HepG2 (cell line): ENCODE measurements around the gene RTP2. TPM values are rescaled to one million over a fixed set of nuclear protein-coding genes. Genes with fewer than 3 reads are reported as not detected.

Source experiments
- EHMT2 ChIP-seq: fragments of 200-600 bp; sonication (generic); IDR thresholded peaks from 2 replicates; pipeline ENCODE4 v1.7.0; 2017; ENCODE audit warnings: antibody characterized with exemption, low read depth, low read length, borderline replicate concordance
- FOSL2 ChIP-seq: sonication (generic); formaldehyde crosslinking; IDR thresholded peaks from 2 replicates; pipeline ENCODE4 v1.4.0; 2020; ENCODE audit warnings: missing genetic modification reagents
- GATAD1 ChIP-seq: IDR thresholded peaks from 2 replicates; pipeline ENCODE4 v1.6.1; 2016; ENCODE audit warnings: missing genetic modification reagents, missing compliant biosample characterization
- HMG20A ChIP-seq: IDR thresholded peaks from 2 replicates; pipeline ENCODE4 v1.6.1; 2016; ENCODE audit warnings: borderline replicate concordance
- KAT2B ChIP-seq: fragments of 150-350 bp; IDR thresholded peaks from 2 replicates; pipeline ENCODE4 v1.6.1; 2014; ENCODE audit warnings: low read depth, low read length, borderline replicate concordance
- NFKBIZ ChIP-seq: IDR thresholded peaks from 2 replicates; pipeline ENCODE4 v1.6.1; 2018; ENCODE audit warnings: missing genetic modification reagents, missing compliant biosample characterization
- RELA ChIP-seq: sonication (generic); formaldehyde crosslinking; IDR thresholded peaks from 2 replicates; pipeline ENCODE4 v1.4.0; 2020; ENCODE audit warnings: missing genetic modification reagents
- SPEN ChIP-seq: sonication (generic); formaldehyde crosslinking; IDR thresholded peaks from 2 replicates; pipeline ENCODE4 v1.5.1; 2020; ENCODE audit warnings: low read depth, mild to moderate bottlenecking, missing genetic modification reagents
- WIZ ChIP-seq: sonication (generic); formaldehyde crosslinking; IDR thresholded peaks from 2 replicates; pipeline ENCODE4 v1.5.1; 2020; ENCODE audit warnings: mild to moderate bottlenecking, missing genetic modification reagents
- ZEB1 ChIP-seq: IDR thresholded peaks from 2 replicates; pipeline ENCODE4 v1.6.1; 2012; ENCODE audit warnings: mild to moderate bottlenecking, low read depth, inconsistent platforms; ENCODE audit not compliant: insufficient replicate concordance
- ZFP82 ChIP-seq: sonication (generic); formaldehyde crosslinking; IDR thresholded peaks from 2 replicates; pipeline ENCODE4 v1.5.1; 2020; ENCODE audit warnings: mild to moderate bottlenecking, missing genetic modification reagents, borderline replicate concordance
- ZNF280B ChIP-seq: sonication (generic); formaldehyde crosslinking; IDR thresholded peaks from 2 replicates; pipeline ENCODE4 v1.5.0; 2020; ENCODE audit warnings: missing genetic modification reagents, mild to moderate bottlenecking, borderline replicate concordance
- ZNF362 ChIP-seq: sonication (generic); formaldehyde crosslinking; IDR thresholded peaks from 2 replicates; pipeline ENCODE4 v1.4.0; 2020; ENCODE audit warnings: missing genetic modification reagents, mild to moderate bottlenecking, borderline replicate concordance
- ZNF382 ChIP-seq: sonication (generic); formaldehyde crosslinking; IDR thresholded peaks from 2 replicates; pipeline ENCODE4 v1.5.0; 2020; ENCODE audit warnings: missing genetic modification reagents, mild to moderate bottlenecking, borderline replicate concordance
- ZNF496 ChIP-seq: sonication (generic); formaldehyde crosslinking; IDR thresholded peaks from 2 replicates; pipeline ENCODE4 v1.8.1; 2023; ENCODE audit warnings: mild to moderate bottlenecking, moderate library complexity, missing genetic modification reagents; ENCODE audit not compliant: insufficient replicate concordance
- ZNF574 ChIP-seq: sonication (generic); formaldehyde crosslinking; IDR thresholded peaks from 2 replicates; pipeline ENCODE4 v1.4.0; 2020; ENCODE audit warnings: missing genetic modification reagents
- ZSCAN9 ChIP-seq: IDR thresholded peaks from 2 replicates; pipeline ENCODE4 v1.6.1; 2016; ENCODE audit warnings: borderline replicate concordance
- polyA plus RNA-seq, 8 experiments: library from polyadenylated mRNA; depleted of rRNA in 3 of 8; stranded (reverse) in 7 of 8; unstranded in 1 of 8; fragments of >200 nt; fragmentation: Illumina TruSeq in 4 of 8; extraction: Trizol in 4 of 8; gene quantifications; 2 replicates each; pipeline versions ENCODE4 v1.2.1 to v1.2.3, GENCODE V29; 2011 to 2016; ENCODE audit warnings: low read depth in 4 of 8, missing spikeins in 1 of 8, mixed read lengths in 1 of 8; ENCODE audit not compliant: insufficient read depth in 1 of 8
- total RNA-seq, 5 experiments: library from RNA; depleted of rRNA; stranded (reverse); fragments of >200 nt; fragmentation: Illumina TruSeq; extraction: Trizol; gene quantifications; 2 replicates each; pipeline ENCODE4 v1.2.3, GENCODE V29; 2016; ENCODE audit warnings: low read depth in 1 of 5
- TF ChIP-seq, protein P1 (sequence below): sonication (generic); formaldehyde crosslinking; IDR thresholded peaks from 2 replicates; pipeline ENCODE4 v1.4.0; 2020; ENCODE audit warnings: mild to moderate bottlenecking, missing genetic modification reagents, borderline replicate concordance

Gene RTP2
- total and polyA plus RNA-seq, 2 of the 13 experiments (the other 11 are each of a cell fraction or from before 2014, with no cell fraction given) = not detected

DNA sequence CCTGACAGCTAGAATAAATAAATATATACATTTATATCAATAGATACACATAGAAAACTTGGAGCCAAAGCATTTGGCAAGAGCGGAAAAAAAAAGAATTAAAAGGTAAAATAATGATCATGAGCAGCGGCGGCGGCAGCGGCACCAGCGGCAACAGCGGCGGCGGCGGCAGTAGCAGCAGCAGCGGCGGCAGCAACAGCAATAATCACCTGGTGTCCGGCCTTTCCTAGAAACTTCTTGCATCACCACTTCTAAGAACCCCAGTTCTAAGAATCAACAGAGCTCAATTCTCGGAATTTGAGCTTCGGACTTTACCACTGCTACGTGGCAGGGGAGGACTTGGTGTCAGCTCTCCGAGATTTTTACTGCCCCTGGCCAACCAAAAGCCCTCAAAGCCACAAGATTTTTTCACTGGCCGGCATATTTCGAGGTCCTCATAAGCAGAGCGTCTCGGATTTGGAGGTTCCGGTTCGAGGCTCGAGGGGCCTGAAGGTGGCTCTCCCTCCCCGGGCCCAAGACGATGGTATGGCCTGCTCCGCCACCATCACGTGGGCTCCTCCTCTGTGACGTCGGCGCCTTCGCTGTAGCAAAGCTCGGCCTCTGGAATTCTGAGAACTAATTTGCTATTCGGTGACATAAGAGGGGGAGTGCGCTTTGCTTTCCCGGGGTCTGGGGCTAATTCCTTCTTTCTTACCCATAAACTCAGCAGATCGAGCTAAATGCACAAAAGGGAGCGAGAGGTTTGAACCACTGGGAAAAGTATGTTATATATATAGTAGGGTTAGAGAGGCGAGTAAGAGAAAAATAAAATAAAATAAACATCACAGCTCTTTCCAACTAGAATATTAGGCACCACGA is 43.1 kb upstream of the RTP2 start, which contains the start of gene BCL6 (continued):
- TF ChIP-seq ZEB1 = no peak
- peak; percentile 74 for TF ChIP-seq GATAD1
- no peak for TF ChIP-seq ZFP82 (CRISPR knock-in tag)
- no peak for TF ChIP-seq ZNF496
- TF ChIP-seq ZNF382 (CRISPR knock-in tag) = no peak
- no peak for TF ChIP-seq RELA (CRISPR knock-in tag)
- TF ChIP-seq EHMT2 = no peak
- TF ChIP-seq, protein P1, sequence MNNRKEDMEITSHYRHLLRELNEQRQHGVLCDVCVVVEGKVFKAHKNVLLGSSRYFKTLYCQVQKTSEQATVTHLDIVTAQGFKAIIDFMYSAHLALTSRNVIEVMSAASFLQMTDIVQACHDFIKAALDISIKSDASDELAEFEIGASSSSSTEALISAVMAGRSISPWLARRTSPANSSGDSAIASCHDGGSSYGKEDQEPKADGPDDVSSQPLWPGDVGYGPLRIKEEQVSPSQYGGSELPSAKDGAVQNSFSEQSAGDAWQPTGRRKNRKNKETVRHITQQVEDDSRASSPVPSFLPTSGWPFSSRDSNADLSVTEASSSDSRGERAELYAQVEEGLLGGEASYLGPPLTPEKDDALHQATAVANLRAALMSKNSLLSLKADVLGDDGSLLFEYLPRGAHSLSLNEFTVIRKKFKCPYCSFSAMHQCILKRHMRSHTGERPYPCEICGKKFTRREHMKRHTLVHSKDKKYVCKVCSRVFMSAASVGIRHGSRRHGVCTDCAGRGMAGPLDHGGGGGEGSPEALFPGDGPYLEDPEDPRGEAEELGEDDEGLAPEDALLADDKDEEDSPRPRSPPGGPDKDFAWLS (CRISPR knock-in tag) = no peak
- TF ChIP-seq NFKBIZ = peak; percentile 82
- TF ChIP-seq ZNF362 = peak; percentile 37; the same call in 1 of the 2 replicates
- peak; percentile 67 for TF ChIP-seq ZSCAN9 (CRISPR knock-in tag)
- TF ChIP-seq FOSL2 (CRISPR knock-in tag) = peak; percentile 60
- TF ChIP-seq ZNF574 (CRISPR knock-in tag) = peak; percentile 52
- no peak for TF ChIP-seq ZNF280B (CRISPR knock-in tag)
- peak; percentile 71 for TF ChIP-seq SPEN
- peak; percentile 66; the same call in 1 of the 2 replicates for TF ChIP-seq HMG20A (CRISPR knock-in tag)
- TF ChIP-seq KAT2B = no peak
- no peak for TF ChIP-seq WIZ (CRISPR knock-in tag)
